ENCODE data around the gene SLC26A2. TPM values are rescaled to one million over a fixed set of nuclear protein-coding genes. Genes with fewer than 3 reads are reported as not detected.

Gene SLC26A2
- total RNA-seq, 1 experiment from 2014 or later, result 34.6 TPM

DNA sequence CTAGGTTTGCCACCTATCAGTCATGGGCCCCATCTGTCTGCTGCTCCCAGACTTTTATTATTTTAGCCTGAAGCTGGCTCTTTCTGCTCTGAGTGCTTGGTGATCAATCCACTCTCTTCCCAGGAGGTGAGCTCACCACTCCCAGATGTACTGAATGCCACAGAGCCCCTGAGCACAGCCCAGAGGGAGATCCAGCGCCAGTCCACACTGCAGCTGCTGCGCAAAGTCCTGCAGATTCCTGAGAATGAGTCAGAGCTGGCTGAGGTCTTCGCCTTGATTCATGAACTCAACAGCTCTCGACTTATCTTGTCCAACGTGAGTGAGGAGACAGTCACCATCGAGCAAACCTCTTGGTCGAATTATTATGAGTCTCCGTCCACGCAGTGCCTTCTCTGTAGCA lies 76.0 kb downstream of the SLC26A2 start:
- BruUV-seq (replicated peaks), result no TSS peak
- CTCF ChIA-PET, result interaction anchor here (0.5 to 0.6 kb wide), 2 partner anchors 31 to 62 kb away, joined by 3 to 4 read pairs; no protein-coding TSS in a partner anchor
- no peaks in the 10 kb centered on the region for H3K9me3 Mint-ChIP-seq (ENCODE audit: low read depth, unreplicated experiment)
- no peak for DNase-seq
- H3K36me3 Mint-ChIP-seq (ENCODE audit: insufficient read depth, unreplicated experiment), result peaks cover 24% of the 10 kb centered on the region
- TF ChIP-seq, protein P1, sequence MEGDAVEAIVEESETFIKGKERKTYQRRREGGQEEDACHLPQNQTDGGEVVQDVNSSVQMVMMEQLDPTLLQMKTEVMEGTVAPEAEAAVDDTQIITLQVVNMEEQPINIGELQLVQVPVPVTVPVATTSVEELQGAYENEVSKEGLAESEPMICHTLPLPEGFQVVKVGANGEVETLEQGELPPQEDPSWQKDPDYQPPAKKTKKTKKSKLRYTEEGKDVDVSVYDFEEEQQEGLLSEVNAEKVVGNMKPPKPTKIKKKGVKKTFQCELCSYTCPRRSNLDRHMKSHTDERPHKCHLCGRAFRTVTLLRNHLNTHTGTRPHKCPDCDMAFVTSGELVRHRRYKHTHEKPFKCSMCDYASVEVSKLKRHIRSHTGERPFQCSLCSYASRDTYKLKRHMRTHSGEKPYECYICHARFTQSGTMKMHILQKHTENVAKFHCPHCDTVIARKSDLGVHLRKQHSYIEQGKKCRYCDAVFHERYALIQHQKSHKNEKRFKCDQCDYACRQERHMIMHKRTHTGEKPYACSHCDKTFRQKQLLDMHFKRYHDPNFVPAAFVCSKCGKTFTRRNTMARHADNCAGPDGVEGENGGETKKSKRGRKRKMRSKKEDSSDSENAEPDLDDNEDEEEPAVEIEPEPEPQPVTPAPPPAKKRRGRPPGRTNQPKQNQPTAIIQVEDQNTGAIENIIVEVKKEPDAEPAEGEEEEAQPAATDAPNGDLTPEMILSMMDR (IDR thresholded peaks at IDR 0.05; ENCODE audit: unreplicated experiment), result no peak
- no peaks in the 10 kb centered on the region for H3K27me3 Mint-ChIP-seq (ENCODE audit: unreplicated experiment)
- no peak overlapping the region for H3K4me3 Mint-ChIP-seq (ENCODE audit: low read depth, unreplicated experiment)
- no peaks in the 10 kb centered on the region for H3K4me1 Mint-ChIP-seq (ENCODE audit: low read depth, unreplicated experiment)
- intact Hi-C loops (cut with micrococcal nuclease; ENCODE audit: unreplicated experiment), result no loop called here
- H3K27ac Mint-ChIP-seq (ENCODE audit: unreplicated experiment), result no peak overlapping the region

Other genes starting within 250 kb of the SLC26A2 start
- 8.8 and 9.3 TPM in 2 replicates for gene PPARGC1B, start 230.4 kb upstream of the SLC26A2 start, total RNA-seq (2022)
- gene PDE6A, start 16.0 kb upstream of the SLC26A2 start, total RNA-seq (2022), result not detected in 2 replicates
- gene TIGD6, start 39.9 kb downstream of the SLC26A2 start, total RNA-seq (2022), result 5.0 and 5.2 TPM in 2 replicates
- 55.9 and 58.2 TPM in 2 replicates for gene HMGXB3, start 40.0 kb downstream of the SLC26A2 start, total RNA-seq (2022)
- gene CSF1R, start 125.8 kb downstream of the SLC26A2 start, total RNA-seq (2022), result not detected in 2 replicates
- not detected in 2 replicates for gene PDGFRB, start 195.1 kb downstream of the SLC26A2 start, total RNA-seq (2022)
- not detected in 2 replicates for gene CDX1, start 206.0 kb downstream of the SLC26A2 start, total RNA-seq (2022)
- not detected in 2 replicates for gene SLC6A7, start 229.3 kb downstream of the SLC26A2 start, total RNA-seq (2022)

Data from Calu3 (cell line).